Kidney epithelial cell (primary cell): ENCODE results near the gene TCHHL1. TPM values are rescaled to one million over a fixed set of nuclear protein-coding genes. Genes with fewer than 3 reads are reported as not detected.
A peak's percentile ranks its signal among the peaks of the same experiment; 100 is the strongest.

ENCODE experiments used
- DNase-seq: peaks from one replicate; pipeline ENCODE4 v3.0.0-alpha.2; 2010; ENCODE audit warnings: low read depth
- H3K27me3 ChIP-seq: 2 replicates; pipeline ENCODE4 v1.6.0; 2011; ENCODE audit warnings: low read length; ENCODE audit not compliant: control insufficient read depth, insufficient read depth
- H3K36me3 ChIP-seq: 2 replicates; pipeline ENCODE4 v1.5.1; 2011; ENCODE audit warnings: low read length; ENCODE audit not compliant: control insufficient read depth, insufficient read depth
- H3K4me3 ChIP-seq: 2 replicates; pipeline ENCODE4 v1.5.1; 2011; ENCODE audit warnings: low read depth, mild to moderate bottlenecking, control low read depth, low read length
- total RNA-seq: library from RNA; depleted of rRNA; stranded (reverse); fragments of >200 nt; gene quantifications from 2 replicates; pipeline ENCODE4 v1.2.3, GENCODE V29; 2015
- TF ChIP-seq, protein P1 (sequence below): IDR thresholded peaks from 2 replicates; pipeline ENCODE4 v1.5.1; 2011; ENCODE audit warnings: mild to moderate bottlenecking, moderate library complexity, low read length, control low read depth, inconsistent platforms; ENCODE audit not compliant: insufficient read depth, poor library complexity, severe bottlenecking

Gene TCHHL1
- total RNA-seq, 1 donor from 2014 or later, result not detected

DNA sequence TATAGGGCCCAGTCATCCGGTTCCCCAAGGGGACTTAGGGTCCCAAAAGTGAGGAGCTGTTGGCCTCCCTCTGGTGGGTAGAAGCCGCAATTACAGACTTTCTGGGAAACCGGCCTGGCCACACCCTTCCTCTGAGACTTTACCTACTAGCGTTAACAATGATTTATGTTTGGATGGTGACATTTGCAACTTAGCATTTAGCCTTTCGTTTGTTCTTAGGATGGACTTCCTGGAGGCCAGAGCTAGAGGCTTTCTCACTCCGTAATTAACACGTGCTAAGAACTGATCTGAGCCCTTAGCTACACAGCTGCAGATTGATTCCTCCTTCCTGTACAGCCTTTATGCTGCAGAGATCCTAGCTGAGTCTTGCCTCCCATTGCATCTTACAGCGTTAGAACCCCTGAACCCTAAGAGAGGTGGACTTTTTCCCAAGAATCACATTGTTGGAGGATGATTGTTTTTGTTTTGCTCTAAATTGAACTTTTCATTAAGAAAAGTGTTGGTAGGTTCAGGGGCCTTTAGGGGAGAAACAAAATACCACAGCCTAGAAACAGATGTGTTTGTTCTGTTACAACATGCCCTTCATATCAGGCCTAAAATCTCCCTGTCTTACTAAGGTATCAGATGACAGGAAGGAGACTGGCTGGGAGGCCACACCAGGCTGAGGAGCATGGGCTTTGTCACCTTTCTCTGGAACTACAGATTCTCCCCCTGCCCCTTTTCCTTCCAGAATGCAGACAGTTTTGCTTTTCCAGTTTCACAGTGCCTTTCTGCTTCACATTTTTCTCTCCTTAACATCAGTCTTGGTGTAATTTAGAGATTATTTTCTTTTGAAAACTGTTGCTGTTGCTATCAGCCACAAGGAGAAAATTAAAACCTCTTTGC lies 54.0 kb downstream of the TCHHL1 start:
- Histone ChIP-seq H3K27me3 (no peaks in the 10 kb centered on the region), H3K36me3 (no peaks in the 10 kb centered on the region), H3K4me3 (peak overlapping the region; percentile 76)
- DNase-seq, result no peak
- TF ChIP-seq, protein P1, sequence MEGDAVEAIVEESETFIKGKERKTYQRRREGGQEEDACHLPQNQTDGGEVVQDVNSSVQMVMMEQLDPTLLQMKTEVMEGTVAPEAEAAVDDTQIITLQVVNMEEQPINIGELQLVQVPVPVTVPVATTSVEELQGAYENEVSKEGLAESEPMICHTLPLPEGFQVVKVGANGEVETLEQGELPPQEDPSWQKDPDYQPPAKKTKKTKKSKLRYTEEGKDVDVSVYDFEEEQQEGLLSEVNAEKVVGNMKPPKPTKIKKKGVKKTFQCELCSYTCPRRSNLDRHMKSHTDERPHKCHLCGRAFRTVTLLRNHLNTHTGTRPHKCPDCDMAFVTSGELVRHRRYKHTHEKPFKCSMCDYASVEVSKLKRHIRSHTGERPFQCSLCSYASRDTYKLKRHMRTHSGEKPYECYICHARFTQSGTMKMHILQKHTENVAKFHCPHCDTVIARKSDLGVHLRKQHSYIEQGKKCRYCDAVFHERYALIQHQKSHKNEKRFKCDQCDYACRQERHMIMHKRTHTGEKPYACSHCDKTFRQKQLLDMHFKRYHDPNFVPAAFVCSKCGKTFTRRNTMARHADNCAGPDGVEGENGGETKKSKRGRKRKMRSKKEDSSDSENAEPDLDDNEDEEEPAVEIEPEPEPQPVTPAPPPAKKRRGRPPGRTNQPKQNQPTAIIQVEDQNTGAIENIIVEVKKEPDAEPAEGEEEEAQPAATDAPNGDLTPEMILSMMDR, result peak; percentile 82

DNA sequence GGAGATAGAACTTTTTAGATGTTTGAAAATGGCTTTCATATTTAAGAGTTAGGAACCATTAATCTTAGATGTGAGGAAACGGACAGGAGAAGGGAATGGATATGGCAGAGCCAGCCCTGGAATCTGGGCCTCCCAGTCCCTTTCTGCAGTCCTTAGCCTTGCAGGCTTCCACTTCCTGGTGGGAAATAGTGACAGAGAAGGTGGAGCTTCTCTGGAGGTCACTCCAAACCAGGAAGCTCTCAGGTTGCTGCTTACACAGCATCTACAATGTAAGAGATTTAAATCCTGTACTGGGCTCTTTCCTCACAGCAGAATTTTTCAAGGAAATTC lies 54.6 kb downstream of the TCHHL1 start:
- H3K4me3 ChIP-seq, result peak overlapping the region; percentile 76
- DNase-seq, result no peak
- H3K36me3 ChIP-seq, result no peaks in the 10 kb centered on the region
- TF ChIP-seq, protein P1, result no peak
- H3K27me3 ChIP-seq, result no peaks in the 10 kb centered on the region

Other genes starting within 250 kb of the TCHHL1 start
- gene C2CD4D, start 249.2 kb downstream of the TCHHL1 start, total RNA-seq, result 0.55 and 1.3 TPM in 2 replicates
- gene THEM5, start 235.4 kb downstream of the TCHHL1 start, total RNA-seq, result not detected in 2 replicates
- gene THEM4, start 179.6 kb downstream of the TCHHL1 start, total RNA-seq, result 15.4 and 21.7 TPM in 2 replicates
- gene S100A10, start 95.2 kb downstream of the TCHHL1 start, total RNA-seq, result 207 and 230 TPM in 2 replicates
- 826 and 967 TPM in 2 replicates for gene S100A11, start 52.1 kb downstream of the TCHHL1 start, total RNA-seq
- 0.07 and 0.08 TPM in 2 replicates for gene TCHH, start 26.4 kb upstream of the TCHHL1 start, total RNA-seq
- gene RPTN, start 70.2 kb upstream of the TCHHL1 start, total RNA-seq, result not detected in 2 replicates
- not detected in 2 replicates for gene HRNR, start 135.1 kb upstream of the TCHHL1 start, total RNA-seq
- not detected in 2 replicates for gene FLG, start 236.2 kb upstream of the TCHHL1 start, total RNA-seq